ENCODE measurements around the gene ISCA2. TPM values are rescaled to one million over a fixed set of nuclear protein-coding genes. Genes with fewer than 3 reads are reported as not detected.

ISCA2 gene
- total RNA-seq, 1 donor from 2014 or later: 31.4 TPM

GRCh38 chr14:74482571-74482970 is 11.0 kb upstream of the ISCA2 start:
- Mint-ChIP-seq H3K9me3 (ENCODE audit: unreplicated experiment) (no peaks in the 10 kb centered on the region), H3K27me3 (ENCODE audit: unreplicated experiment) (no peaks in the 10 kb centered on the region), H3K4me3 (ENCODE audit: unreplicated experiment) (no peak overlapping the region), H3K36me3 (ENCODE audit: low read depth, unreplicated experiment) (peaks cover 6% of the 10 kb centered on the region), H3K27ac (ENCODE audit: unreplicated experiment) (no peak overlapping the region), H3K4me1 (ENCODE audit: unreplicated experiment) (peaks cover 8% of the 10 kb centered on the region)
- no peak for DNase-seq (ENCODE audit: low spot score)
- no peak for TF ChIP-seq CTCF (IDR thresholded peaks at IDR 0.05; ENCODE audit: unreplicated experiment)

GRCh38 chr14:74483321-74483720 is 10.2 kb upstream of the ISCA2 start:
- Mint-ChIP-seq H3K4me1 (ENCODE audit: unreplicated experiment) (peaks cover 8% of the 10 kb centered on the region), H3K4me3 (ENCODE audit: unreplicated experiment) (no peak overlapping the region), H3K27ac (ENCODE audit: unreplicated experiment) (no peak overlapping the region), H3K9me3 (ENCODE audit: unreplicated experiment) (no peaks in the 10 kb centered on the region), H3K36me3 (ENCODE audit: low read depth, unreplicated experiment) (peaks cover 6% of the 10 kb centered on the region), H3K27me3 (ENCODE audit: unreplicated experiment) (no peaks in the 10 kb centered on the region)
- DNase-seq (ENCODE audit: low spot score): no peak
- no peak for TF ChIP-seq CTCF (IDR thresholded peaks at IDR 0.05; ENCODE audit: unreplicated experiment)

- Mint-ChIP-seq H3K36me3 (ENCODE audit: low read depth, unreplicated experiment) (no peaks in the 10 kb centered on the region), H3K27ac (ENCODE audit: unreplicated experiment) (no peak overlapping the region), H3K4me3 (ENCODE audit: unreplicated experiment) (no peak overlapping the region), H3K27me3 (ENCODE audit: unreplicated experiment) (peaks cover 2% of the 10 kb centered on the region), H3K9me3 (ENCODE audit: unreplicated experiment) (no peaks in the 10 kb centered on the region), H3K4me1 (ENCODE audit: unreplicated experiment) (peaks cover 5% of the 10 kb centered on the region)
- no peak for TF ChIP-seq CTCF (IDR thresholded peaks at IDR 0.05; ENCODE audit: unreplicated experiment)
- DNase-seq (ENCODE audit: low spot score): no peak
Measured at GRCh38 chr14:74486164-74486563, 7.4 kb upstream of the ISCA2 start.

GRCh38 chr14:74488786-74489397 is 4.7 kb upstream of the ISCA2 start:
- peaks cover 2% of the 10 kb centered on the region for H3K27me3 Mint-ChIP-seq (ENCODE audit: unreplicated experiment)
- H3K9me3 Mint-ChIP-seq (ENCODE audit: unreplicated experiment): no peaks in the 10 kb centered on the region
- no peak overlapping the region for H3K27ac Mint-ChIP-seq (ENCODE audit: unreplicated experiment)

More at GRCh38 chr14:74488786-74489397, 4.7 kb upstream of the ISCA2 start:
- Mint-ChIP-seq H3K4me3 (ENCODE audit: unreplicated experiment) (no peak overlapping the region), H3K36me3 (ENCODE audit: low read depth, unreplicated experiment) (no peaks in the 10 kb centered on the region), H3K4me1 (ENCODE audit: unreplicated experiment) (peaks cover 5% of the 10 kb centered on the region)
- no peak for DNase-seq (ENCODE audit: low spot score)
- no peak for TF ChIP-seq CTCF (IDR thresholded peaks at IDR 0.05; ENCODE audit: unreplicated experiment)

All from endothelial cell (in vitro differentiated cells).